IPS-NIHi11 (cell line): ENCODE results near the gene ZNF653.
"Not testable (repeated sequence)": the region's sequence is repeated elsewhere in the genome, so short reads cannot be mapped to it uniquely, and the experiment has no call there.

Experiments used
- DNase-seq: peaks from one replicate; pipeline ENCODE4 v3.0.0; 2012; ENCODE audit warnings: mixed read lengths, low spot score

Gene ZNF653

GRCh38 chr19:11456659-11457058 lies 49.0 kb downstream of the ZNF653 start:
- DNase-seq, result no peak

GRCh38 chr19:11455233-11455554 lies 50.4 kb downstream of the ZNF653 start:
- DNase-seq, result not testable (repeated sequence)

GRCh38 chr19:11453468-11454341 lies 51.9 kb downstream of the ZNF653 start:
- peak; percentile 85 for DNase-seq

- DNase-seq, result no peak
Observed at GRCh38 chr19:11452620-11453310, 52.9 kb downstream of the ZNF653 start.

GRCh38 chr19:11451871-11452619 lies 53.6 kb downstream of the ZNF653 start:
- no peak for DNase-seq

- peak; percentile 67 for DNase-seq
Observed at GRCh38 chr19:11451327-11451870, 54.2 kb downstream of the ZNF653 start.

- no peak for DNase-seq
Observed at GRCh38 chr19:11450570-11451326, 54.9 kb downstream of the ZNF653 start.

- no peak for DNase-seq
Observed at GRCh38 chr19:11448923-11449554, 56.6 kb downstream of the ZNF653 start.

- no peak for DNase-seq
Observed at GRCh38 chr19:11448410-11448809, 57.2 kb downstream of the ZNF653 start.

- DNase-seq, result no peak
Observed at GRCh38 chr19:11447347-11448262, 58.0 kb downstream of the ZNF653 start.

- DNase-seq, result peak; percentile 98
Observed at GRCh38 chr19:11446652-11447301, 58.9 kb downstream of the ZNF653 start.

- no peak for DNase-seq
Observed at GRCh38 chr19:11446271-11446651, 59.4 kb downstream of the ZNF653 start.

- DNase-seq, result no peak
Observed at GRCh38 chr19:11445141-11445540, 60.5 kb downstream of the ZNF653 start.

- DNase-seq, result no peak
Observed at GRCh38 chr19:11444059-11444458, 61.6 kb downstream of the ZNF653 start.

- DNase-seq, result no peak
Observed at GRCh38 chr19:11437955-11438354, 67.7 kb downstream of the ZNF653 start.

GRCh38 chr19:11435833-11436313 lies 69.8 kb downstream of the ZNF653 start:
- peak; percentile 46 for DNase-seq

GRCh38 chr19:11435057-11435832 lies 70.4 kb downstream of the ZNF653 start, which contains the start of the genes ODAD3 and PRKCSH:
Gene ODAD3 (minus strand): TSS chr19:11435121. CDS start chr19:11435016, 105 bp downstream.
Gene PRKCSH (plus strand): TSS chr19:11435635. CDS start chr19:11436118, 483 bp downstream.
- peak; percentile 100 for DNase-seq

GRCh38 chr19:11434703-11435056 lies 71.0 kb downstream of the ZNF653 start:
- DNase-seq, result no peak
